ENCODE results near the gene CPE. TPM values are rescaled to one million over a fixed set of nuclear protein-coding genes. Genes with fewer than 3 reads are reported as not detected.

The CPE gene
- total and polyA plus RNA-seq, 2 donors (not counting 3 experiments of a cell fraction or from before 2014, with no cell fraction given): 2.7 to 9.2 TPM

DNA sequence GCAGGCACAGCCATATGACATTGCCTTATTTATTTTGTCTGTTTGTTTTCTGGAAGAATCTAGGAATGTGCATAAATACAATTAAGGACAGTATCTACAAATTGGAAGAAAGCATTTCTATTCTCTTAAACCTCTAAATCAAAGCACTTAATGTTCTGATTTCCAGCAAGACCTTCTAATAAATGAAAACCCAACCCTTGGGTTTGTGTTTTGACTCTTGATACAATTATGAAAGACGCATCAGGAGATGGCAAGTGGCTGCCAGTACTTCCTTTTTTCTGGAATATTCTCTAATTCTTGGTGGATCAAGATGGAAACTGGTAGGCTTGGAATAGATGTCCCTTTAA is 437 bp upstream of the CPE start:
- Histone ChIP-seq H3K4me3 (replicated peaks in 1 of 3; ENCODE audit: insufficient read depth in 1 of 3, low read depth in 1 of 3, low read length in 3 of 3) (peak overlapping the region; percentile 30 to 70 (median 49)), H3K36me3 (ENCODE audit: control insufficient read depth in 2 of 2, extremely low read depth in 1 of 2, insufficient read depth in 2 of 2, low read length in 2 of 2) (no peaks in the 10 kb centered on the region), H3K79me2 (ENCODE audit: control insufficient read depth, insufficient read depth, low read length) (no peaks in the 10 kb centered on the region), H3K9me3 (replicated peaks; ENCODE audit: control insufficient read depth, insufficient read depth, low read length) (no peaks in the 10 kb centered on the region), H3K4me2 (ENCODE audit: insufficient read depth, low read length) (peak overlapping the region; percentile 99), H3K27me3 (ENCODE audit: control insufficient read depth in 2 of 2, insufficient read depth in 2 of 2, low read length in 2 of 2) (peaks cover 2 to 4% of the 10 kb centered on the region in 2 experiments), H4K20me1 (replicated peaks; ENCODE audit: control insufficient read depth, extremely low read depth, insufficient read depth, low read length) (no peaks in the 10 kb centered on the region), H3K9me1 (replicated peaks; ENCODE audit: control insufficient read depth, extremely low read depth, insufficient read depth, low read length) (no peaks in the 10 kb centered on the region), H2AFZ (ENCODE audit: low read depth, low read length) (peak overlapping the region; percentile 91), H3K4me1 (ENCODE audit: control insufficient read depth, extremely low read depth, insufficient read depth, low read length) (peaks cover 4% of the 10 kb centered on the region), H3K9ac (replicated peaks; ENCODE audit: extremely low read depth, insufficient read depth, low read length) (peak overlapping the region; percentile 28), H3K27ac (ENCODE audit: insufficient read depth, low read depth, low read length) (no peak overlapping the region)
- intact Hi-C loops (cut with micrococcal nuclease) (loop anchor here (2.0 to 10.0 kb wide), 2 partner anchors 52 to 716 kb away; partner anchors contain the start of gene MSMO1), dilution Hi-C loops (cut with MboI; ENCODE audit: extremely low pct_ligation_motif_present, low sequenced_read_pairs) (no loop called here)
- FAIRE-seq: no peak
- no TSS peak for BruUV-seq (replicated peaks)
- POLR2A ChIA-PET: no interaction called here
- DNase-seq (ENCODE audit: low read depth, low spot score): no peak
- TF ChIP-seq, protein P1, sequence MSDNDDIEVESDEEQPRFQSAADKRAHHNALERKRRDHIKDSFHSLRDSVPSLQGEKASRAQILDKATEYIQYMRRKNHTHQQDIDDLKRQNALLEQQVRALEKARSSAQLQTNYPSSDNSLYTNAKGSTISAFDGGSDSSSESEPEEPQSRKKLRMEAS (IDR thresholded peaks at IDR 0.05; ENCODE audit: insufficient read depth, insufficient read length): no peak
- TF ChIP-seq JUN (IDR thresholded peaks at IDR 0.05; ENCODE audit: borderline replicate concordance, insufficient read depth, insufficient read length, low read depth): no peak
- TF ChIP-seq POLR2A (IDR thresholded peaks at IDR 0.05; ENCODE audit: low read depth, low read length): no peak
- no peak for TF ChIP-seq FOS (IDR thresholded peaks at IDR 0.05; ENCODE audit: borderline replicate concordance, insufficient read depth, low read length)
- TF ChIP-seq MYC (IDR thresholded peaks at IDR 0.05; ENCODE audit: low read depth, low read length): no peak
- no peak for TF ChIP-seq GATA2 (IDR thresholded peaks at IDR 0.05; ENCODE audit: insufficient read depth, insufficient read length, low read depth, low read length)
- no peak for TF ChIP-seq EZH2 (IDR thresholded peaks at IDR 0.05; ENCODE audit: borderline replicate concordance, low read depth, low read length, severe bottlenecking)
- TF ChIP-seq POLR2AphosphoS5 (IDR thresholded peaks at IDR 0.05; ENCODE audit: insufficient read depth, low read depth, low read length): no peak
- TF ChIP-seq, protein P2, sequence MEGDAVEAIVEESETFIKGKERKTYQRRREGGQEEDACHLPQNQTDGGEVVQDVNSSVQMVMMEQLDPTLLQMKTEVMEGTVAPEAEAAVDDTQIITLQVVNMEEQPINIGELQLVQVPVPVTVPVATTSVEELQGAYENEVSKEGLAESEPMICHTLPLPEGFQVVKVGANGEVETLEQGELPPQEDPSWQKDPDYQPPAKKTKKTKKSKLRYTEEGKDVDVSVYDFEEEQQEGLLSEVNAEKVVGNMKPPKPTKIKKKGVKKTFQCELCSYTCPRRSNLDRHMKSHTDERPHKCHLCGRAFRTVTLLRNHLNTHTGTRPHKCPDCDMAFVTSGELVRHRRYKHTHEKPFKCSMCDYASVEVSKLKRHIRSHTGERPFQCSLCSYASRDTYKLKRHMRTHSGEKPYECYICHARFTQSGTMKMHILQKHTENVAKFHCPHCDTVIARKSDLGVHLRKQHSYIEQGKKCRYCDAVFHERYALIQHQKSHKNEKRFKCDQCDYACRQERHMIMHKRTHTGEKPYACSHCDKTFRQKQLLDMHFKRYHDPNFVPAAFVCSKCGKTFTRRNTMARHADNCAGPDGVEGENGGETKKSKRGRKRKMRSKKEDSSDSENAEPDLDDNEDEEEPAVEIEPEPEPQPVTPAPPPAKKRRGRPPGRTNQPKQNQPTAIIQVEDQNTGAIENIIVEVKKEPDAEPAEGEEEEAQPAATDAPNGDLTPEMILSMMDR (IDR thresholded peaks at IDR 0.05; ENCODE audit: extremely low read depth in 1 of 2, insufficient read depth in 1 of 2, low read depth in 1 of 2, low read length in 2 of 2): no peak
- CTCF ChIA-PET: interaction anchor here (0.9 to 3.7 kb wide), 9 partner anchors 8 to 266 kb away, joined by 3 to 23 read pairs (median 4); partner anchors contain the start of gene TMEM192

Measured in endothelial cell of umbilical vein (primary cell).